AG04449 (cell line): ENCODE results near the gene COX5A.
"Not testable (repeated sequence)": the region's sequence is repeated elsewhere in the genome, so short reads cannot be mapped to it uniquely, and the experiment has no call there.

ENCODE experiments used
- CTCF ChIA-PET: fragments of 350-600 bp; formaldehyde crosslinking; extraction: SDS; loops from one replicate; lab custom pipeline; 2021; ENCODE audit warnings: antibody characterized with exemption; lab: Yijun Ruan, JAX
- POLR2A ChIA-PET: fragments of 400-600, 350-600 bp; formaldehyde crosslinking; extraction: SDS; loops from one replicate; lab custom pipeline; 2020; ENCODE audit warnings: antibody characterized with exemption, inconsistent platforms; lab: Yijun Ruan, JAX
- DNase-seq: peaks from one replicate; pipeline ENCODE4 v3.0.0-alpha.2; 2010; ENCODE audit warnings: low read depth, low spot score
- H3K4me3 ChIP-seq: 2 replicates; pipeline ENCODE4 v1.5.1; 2011; ENCODE audit warnings: low read depth, mild to moderate bottlenecking, control low read depth, low read length
- TF ChIP-seq, protein P1 (sequence below): IDR thresholded peaks from one replicate; pipeline ENCODE4 v1.5.1; 2011; ENCODE audit warnings: mild to moderate bottlenecking, moderate library complexity, low read length, control low read depth, inconsistent platforms; ENCODE audit not compliant: insufficient read depth; ENCODE audit errors: missing control alignments

COX5A gene

DNA sequence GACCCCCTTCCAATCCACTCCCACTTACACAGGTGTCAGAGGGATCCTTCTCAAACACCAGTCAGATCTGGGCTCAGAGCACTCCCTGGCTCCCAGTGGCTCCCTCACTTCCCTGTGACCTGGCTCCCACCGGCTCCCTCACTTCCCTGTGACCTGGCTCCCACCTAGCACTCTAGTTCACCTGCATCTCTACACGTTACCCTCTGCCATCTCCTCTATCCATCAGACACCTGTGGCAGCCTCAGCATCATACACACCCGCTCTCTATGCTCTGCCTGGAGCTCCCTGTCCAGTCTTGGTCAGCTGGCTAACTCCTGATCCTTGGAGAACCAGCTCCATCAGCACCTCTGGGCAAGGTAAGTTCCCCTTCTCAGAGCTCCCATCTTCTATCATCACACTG, 13.1 kb upstream of the COX5A start:
- ChIA-PET POLR2A (interaction anchor here (0.6 to 0.9 kb wide), 2 partner anchors 13 to 179 kb away, joined by 3 to 4 read pairs; partner anchors contain the start of gene COX5A), CTCF (interaction anchor here (0.5 to 24.4 kb wide), 33 partner anchors 8 to 578 kb away, joined by 3 to 644 read pairs (median 4); partner anchors contain the start of genes COX5A, CSK and ULK3)
- H3K4me3 ChIP-seq = no peak overlapping the region
- TF ChIP-seq, protein P1, sequence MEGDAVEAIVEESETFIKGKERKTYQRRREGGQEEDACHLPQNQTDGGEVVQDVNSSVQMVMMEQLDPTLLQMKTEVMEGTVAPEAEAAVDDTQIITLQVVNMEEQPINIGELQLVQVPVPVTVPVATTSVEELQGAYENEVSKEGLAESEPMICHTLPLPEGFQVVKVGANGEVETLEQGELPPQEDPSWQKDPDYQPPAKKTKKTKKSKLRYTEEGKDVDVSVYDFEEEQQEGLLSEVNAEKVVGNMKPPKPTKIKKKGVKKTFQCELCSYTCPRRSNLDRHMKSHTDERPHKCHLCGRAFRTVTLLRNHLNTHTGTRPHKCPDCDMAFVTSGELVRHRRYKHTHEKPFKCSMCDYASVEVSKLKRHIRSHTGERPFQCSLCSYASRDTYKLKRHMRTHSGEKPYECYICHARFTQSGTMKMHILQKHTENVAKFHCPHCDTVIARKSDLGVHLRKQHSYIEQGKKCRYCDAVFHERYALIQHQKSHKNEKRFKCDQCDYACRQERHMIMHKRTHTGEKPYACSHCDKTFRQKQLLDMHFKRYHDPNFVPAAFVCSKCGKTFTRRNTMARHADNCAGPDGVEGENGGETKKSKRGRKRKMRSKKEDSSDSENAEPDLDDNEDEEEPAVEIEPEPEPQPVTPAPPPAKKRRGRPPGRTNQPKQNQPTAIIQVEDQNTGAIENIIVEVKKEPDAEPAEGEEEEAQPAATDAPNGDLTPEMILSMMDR = no peak
- no peak for DNase-seq

DNA sequence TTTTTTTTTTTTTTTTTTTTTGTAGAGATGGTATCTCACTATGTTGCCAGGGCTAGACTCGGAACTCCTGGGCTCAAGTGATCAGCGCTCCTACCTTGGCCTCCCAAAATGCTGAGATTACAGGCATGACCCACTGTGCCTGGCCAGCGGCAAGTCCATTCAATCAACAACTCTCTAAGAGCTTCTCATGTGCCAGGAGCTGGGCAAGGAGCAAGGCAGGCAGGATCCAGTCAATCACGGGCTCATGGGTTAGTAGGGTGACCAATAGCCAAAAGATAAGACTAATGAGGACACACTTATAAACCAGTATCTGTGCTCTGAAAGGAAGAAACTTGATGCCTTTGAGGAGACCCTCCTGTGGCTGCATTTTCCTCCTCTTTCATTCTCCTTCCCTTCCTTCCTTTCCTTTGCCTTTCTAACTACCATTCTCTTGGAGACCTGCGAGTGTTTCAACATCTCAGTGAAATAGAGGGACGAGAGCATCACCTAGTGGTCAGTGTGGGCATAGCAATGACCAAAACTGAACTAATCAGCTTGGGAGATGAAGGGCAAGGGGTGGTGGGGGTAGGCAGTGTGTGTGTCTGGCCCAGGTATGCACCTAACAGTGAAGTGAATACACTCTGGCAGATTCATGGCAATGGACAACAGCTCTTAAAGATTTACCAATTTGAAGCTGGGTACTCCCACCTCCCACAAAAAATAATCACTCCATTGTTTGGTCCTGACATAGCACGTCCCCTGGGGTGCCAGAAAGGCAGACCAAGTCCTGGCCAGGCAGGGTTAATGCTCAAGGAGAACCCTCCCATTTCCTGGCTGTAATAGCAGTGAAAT, 12.4 kb upstream of the COX5A start:
- no peak overlapping the region for H3K4me3 ChIP-seq
- TF ChIP-seq, protein P1 = peak; percentile 93
- ChIA-PET CTCF (interaction anchor here (0.5 to 24.4 kb wide), 32 partner anchors 10 to 577 kb away, joined by 3 to 644 read pairs (median 4); partner anchors contain the start of genes COX5A, CSK and ULK3), POLR2A (interaction anchor here (0.6 to 0.9 kb wide), 2 partner anchors 12 to 178 kb away, joined by 3 to 4 read pairs; partner anchors contain the start of gene COX5A)
- DNase-seq = no peak

DNA sequence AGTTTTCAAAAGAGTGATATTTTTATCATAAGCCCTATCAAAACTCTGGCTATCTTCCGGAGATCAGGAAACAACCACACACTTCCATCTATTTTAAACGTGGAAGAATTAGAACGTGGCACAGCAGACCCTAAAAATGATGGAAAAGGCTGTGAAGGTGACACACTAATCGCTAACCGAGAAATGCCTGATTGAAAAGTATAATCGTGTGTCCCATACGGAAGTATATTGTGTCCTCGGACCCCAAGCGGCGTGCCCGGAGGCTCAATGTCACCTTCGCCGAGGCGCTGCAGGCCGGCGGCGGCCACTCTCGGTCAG, 642 bp downstream of the COX5A start:
- ChIA-PET CTCF (interaction anchor here (1.0 to 5.2 kb wide), 2 partner anchors 13 to 14 kb away, joined by 3 to 34 read pairs; no protein-coding TSS in a partner anchor), POLR2A (interaction anchor here (0.8 to 1.2 kb wide), 3 partner anchors 31 to 154 kb away, joined by 3 to 6 read pairs (median 5); partner anchors contain the start of gene FAM219B)
- TF ChIP-seq, protein P1 = no peak
- H3K4me3 ChIP-seq = peak overlapping the region; percentile 81
- DNase-seq = no peak

DNA sequence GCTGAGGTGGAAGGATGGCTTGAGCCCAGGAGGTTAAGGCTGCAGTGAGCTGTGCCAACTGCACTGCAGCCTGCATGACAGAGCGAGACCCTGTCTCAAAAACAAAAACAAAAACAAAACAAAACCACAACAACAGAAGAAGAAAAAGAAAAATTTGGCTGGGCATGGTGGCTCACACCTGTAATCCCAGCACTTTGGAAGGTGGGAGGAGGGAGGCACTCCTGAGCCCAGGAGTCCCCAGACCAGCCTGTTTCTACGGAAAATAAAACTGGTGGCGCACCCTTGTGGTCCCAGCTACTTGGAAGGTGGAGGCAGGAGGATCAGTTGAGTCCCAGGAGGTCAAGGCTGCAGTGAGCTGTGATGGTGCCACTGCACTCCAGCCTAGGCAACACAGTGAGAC, 2.7 kb downstream of the COX5A start:
- H3K4me3 ChIP-seq, DNase-seq, POLR2A ChIA-PET: not testable (repeated sequence)
- CTCF ChIA-PET = interaction anchor here (1.1 to 2.4 kb wide), 5 partner anchors 10 to 300 kb away, joined by 3 to 11 read pairs (median 4); no protein-coding TSS in a partner anchor

DNA sequence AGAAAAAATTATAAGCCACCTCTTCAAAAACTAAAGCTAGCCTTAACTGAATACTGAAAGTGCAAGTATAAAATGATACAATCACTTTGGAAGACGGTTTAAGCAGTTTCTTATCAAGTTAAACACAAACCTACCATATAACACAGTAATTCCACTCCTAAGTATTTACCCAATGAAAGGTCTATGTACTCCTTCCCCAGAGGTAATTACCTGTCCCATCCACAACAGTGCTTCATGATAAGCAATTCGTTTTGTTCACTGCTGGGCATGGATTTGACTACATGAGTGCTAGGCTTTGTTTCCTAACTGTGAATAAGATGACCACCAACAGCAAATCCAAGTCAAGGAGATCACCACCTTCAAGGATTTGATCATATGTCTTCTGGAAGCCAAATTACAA, 4.3 kb downstream of the COX5A start:
- TF ChIP-seq, protein P1 = no peak
- no peak overlapping the region for H3K4me3 ChIP-seq
- ChIA-PET CTCF (interaction anchor here (1.0 to 2.4 kb wide), 3 partner anchors 17 to 163 kb away, joined by 3 to 11 read pairs (median 10); no protein-coding TSS in a partner anchor), POLR2A (no interaction called here)
- no peak for DNase-seq

DNA sequence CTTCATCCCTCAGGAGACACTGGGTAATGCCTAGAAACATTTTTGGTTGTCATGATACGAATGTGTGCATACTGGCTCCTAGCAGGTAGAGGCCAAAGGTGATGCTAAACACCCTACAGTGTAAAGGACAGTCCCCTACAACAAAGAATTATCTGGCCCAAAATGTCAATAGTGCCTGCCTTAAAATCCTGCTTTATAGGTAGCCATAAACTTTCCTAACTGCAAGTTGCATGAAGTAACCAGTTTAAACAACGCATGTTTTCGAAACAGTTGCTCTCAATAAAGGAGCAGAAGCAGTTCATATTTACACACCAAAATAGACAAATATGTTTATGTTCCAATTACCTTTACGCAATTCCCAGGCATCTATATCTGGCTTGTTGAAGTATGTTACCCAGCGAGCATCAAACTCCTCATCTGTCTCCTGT, 9.1 kb downstream of the COX5A start:
- DNase-seq = no peak
- TF ChIP-seq, protein P1 = no peak
- POLR2A ChIA-PET = no interaction called here
- CTCF ChIA-PET = interaction anchor here (1.4 kb wide), 1 partner anchor 27 kb away, joined by 4 read pairs; no protein-coding TSS in a partner anchor
- H3K4me3 ChIP-seq = no peak overlapping the region
